Measurements from ENCODE around the gene GABARAPL2.

The GABARAPL2 gene

DNA sequence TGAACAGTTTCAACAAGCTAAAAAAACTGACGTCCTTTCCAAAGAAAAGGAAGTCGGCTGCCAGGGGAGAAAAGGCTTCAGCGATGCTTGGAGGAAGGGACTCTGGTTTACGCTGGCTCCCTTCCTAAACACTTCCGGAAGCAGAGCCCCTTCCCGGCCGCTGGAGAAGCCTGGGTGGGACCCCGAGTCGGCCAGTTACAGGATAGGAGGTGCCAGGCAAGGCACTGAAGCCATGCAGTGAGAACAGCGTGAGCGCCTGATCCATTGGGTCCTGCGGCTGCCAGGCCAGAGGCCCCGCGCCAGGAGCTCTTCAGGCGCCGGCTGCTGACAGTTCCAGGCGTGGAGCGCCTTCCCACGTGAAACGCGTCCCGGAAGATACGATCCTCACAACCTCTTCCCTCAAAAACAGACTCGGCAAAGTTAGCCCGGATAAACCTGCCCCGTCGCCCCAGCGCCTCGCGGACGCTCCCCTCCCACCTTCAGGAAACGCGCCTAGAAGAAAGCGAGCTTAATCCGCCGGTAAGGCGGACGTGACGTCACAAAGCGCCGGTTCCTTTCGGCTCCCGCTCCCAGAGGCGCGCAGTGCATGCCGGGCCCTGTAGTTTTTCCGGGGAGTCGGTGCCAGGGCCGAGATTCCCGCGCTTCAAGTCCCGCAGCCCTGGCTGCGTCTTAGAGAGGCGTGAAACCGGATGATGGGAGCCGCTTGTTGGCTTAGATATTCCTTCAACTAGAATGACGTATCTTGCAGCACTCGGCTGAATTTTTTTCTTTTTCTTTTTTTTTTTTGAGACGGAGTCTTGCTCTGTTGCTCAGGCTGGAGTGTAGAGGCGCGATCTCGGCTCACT, 56.8 kb downstream of the GABARAPL2 start, which contains the start of gene ADAT1 (continued):
- TF ChIP-seq, protein P1, sequence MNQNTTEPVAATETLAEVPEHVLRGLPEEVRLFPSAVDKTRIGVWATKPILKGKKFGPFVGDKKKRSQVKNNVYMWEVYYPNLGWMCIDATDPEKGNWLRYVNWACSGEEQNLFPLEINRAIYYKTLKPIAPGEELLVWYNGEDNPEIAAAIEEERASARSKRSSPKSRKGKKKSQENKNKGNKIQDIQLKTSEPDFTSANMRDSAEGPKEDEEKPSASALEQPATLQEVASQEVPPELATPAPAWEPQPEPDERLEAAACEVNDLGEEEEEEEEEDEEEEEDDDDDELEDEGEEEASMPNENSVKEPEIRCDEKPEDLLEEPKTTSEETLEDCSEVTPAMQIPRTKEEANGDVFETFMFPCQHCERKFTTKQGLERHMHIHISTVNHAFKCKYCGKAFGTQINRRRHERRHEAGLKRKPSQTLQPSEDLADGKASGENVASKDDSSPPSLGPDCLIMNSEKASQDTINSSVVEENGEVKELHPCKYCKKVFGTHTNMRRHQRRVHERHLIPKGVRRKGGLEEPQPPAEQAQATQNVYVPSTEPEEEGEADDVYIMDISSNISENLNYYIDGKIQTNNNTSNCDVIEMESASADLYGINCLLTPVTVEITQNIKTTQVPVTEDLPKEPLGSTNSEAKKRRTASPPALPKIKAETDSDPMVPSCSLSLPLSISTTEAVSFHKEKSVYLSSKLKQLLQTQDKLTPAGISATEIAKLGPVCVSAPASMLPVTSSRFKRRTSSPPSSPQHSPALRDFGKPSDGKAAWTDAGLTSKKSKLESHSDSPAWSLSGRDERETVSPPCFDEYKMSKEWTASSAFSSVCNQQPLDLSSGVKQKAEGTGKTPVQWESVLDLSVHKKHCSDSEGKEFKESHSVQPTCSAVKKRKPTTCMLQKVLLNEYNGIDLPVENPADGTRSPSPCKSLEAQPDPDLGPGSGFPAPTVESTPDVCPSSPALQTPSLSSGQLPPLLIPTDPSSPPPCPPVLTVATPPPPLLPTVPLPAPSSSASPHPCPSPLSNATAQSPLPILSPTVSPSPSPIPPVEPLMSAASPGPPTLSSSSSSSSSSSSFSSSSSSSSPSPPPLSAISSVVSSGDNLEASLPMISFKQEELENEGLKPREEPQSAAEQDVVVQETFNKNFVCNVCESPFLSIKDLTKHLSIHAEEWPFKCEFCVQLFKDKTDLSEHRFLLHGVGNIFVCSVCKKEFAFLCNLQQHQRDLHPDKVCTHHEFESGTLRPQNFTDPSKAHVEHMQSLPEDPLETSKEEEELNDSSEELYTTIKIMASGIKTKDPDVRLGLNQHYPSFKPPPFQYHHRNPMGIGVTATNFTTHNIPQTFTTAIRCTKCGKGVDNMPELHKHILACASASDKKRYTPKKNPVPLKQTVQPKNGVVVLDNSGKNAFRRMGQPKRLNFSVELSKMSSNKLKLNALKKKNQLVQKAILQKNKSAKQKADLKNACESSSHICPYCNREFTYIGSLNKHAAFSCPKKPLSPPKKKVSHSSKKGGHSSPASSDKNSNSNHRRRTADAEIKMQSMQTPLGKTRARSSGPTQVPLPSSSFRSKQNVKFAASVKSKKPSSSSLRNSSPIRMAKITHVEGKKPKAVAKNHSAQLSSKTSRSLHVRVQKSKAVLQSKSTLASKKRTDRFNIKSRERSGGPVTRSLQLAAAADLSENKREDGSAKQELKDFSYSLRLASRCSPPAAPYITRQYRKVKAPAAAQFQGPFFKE (tag by site-specific recombination; IDR thresholded peaks at IDR 0.05; ENCODE audit: borderline replicate concordance), result no peak
- TF ChIP-seq ZIC2 (tag by site-specific recombination; IDR thresholded peaks at IDR 0.05) (peak; percentile 43; the same call in 1 of the 2 replicates), ZNF521 (tag by site-specific recombination; IDR thresholded peaks at IDR 0.05) (no peak), RBAK (tag by site-specific recombination; IDR thresholded peaks at IDR 0.05) (no peak), ZNF266 (tag by site-specific recombination; IDR thresholded peaks at IDR 0.05; ENCODE audit: low read depth) (no peak), ZFHX2 (tag by site-specific recombination; conservative IDR thresholded peaks at IDR 0.05) (0 out of 2 replicates have a peak, but pooled peaks have one; percentile 29), ZNF514 (tag by site-specific recombination; IDR thresholded peaks at IDR 0.05) (no peak), ZNF2 (tag by site-specific recombination; IDR thresholded peaks at IDR 0.05) (peak; percentile 69; the same call in 1 of the 2 replicates), GLIS1 (tag by site-specific recombination; IDR thresholded peaks at IDR 0.05) (no peak), ZNF248 (tag by site-specific recombination; IDR thresholded peaks at IDR 0.05) (no peak), ZNF76 (tag by site-specific recombination; IDR thresholded peaks at IDR 0.05; ENCODE audit: borderline replicate concordance, low read depth) (peak; percentile 94), ZNF629 (tag by site-specific recombination; IDR thresholded peaks at IDR 0.05) (peak; percentile 99), ZNF548 (tag by site-specific recombination; IDR thresholded peaks at IDR 0.05) (no peak), BCL11B (tag by site-specific recombination; IDR thresholded peaks at IDR 0.05; ENCODE audit: low read depth) (no peak), ZNF311 (tag by site-specific recombination; IDR thresholded peaks at IDR 0.05; ENCODE audit: borderline replicate concordance) (no peak), ZNF843 (tag by site-specific recombination; IDR thresholded peaks at IDR 0.05) (no peak), ZNF175 (tag by site-specific recombination; IDR thresholded peaks at IDR 0.05) (no peak), KLF1 (tag by site-specific recombination; IDR thresholded peaks at IDR 0.05) (peak; percentile 59; the same call in 1 of the 2 replicates), TSHZ1 (tag by site-specific recombination; IDR thresholded peaks at IDR 0.05; ENCODE audit: borderline replicate concordance) (no peak), ZNF416 (tag by site-specific recombination; IDR thresholded peaks at IDR 0.05) (no peak), FEZF1 (tag by site-specific recombination; IDR thresholded peaks at IDR 0.05) (no peak), HIC1 (tag by site-specific recombination; IDR thresholded peaks at IDR 0.05) (no peak), KLF16 (tag by site-specific recombination; IDR thresholded peaks at IDR 0.05) (peak; percentile 69), ZNF768 (tag by site-specific recombination; IDR thresholded peaks at IDR 0.05) (no peak)
- TF ChIP-seq, protein P2, sequence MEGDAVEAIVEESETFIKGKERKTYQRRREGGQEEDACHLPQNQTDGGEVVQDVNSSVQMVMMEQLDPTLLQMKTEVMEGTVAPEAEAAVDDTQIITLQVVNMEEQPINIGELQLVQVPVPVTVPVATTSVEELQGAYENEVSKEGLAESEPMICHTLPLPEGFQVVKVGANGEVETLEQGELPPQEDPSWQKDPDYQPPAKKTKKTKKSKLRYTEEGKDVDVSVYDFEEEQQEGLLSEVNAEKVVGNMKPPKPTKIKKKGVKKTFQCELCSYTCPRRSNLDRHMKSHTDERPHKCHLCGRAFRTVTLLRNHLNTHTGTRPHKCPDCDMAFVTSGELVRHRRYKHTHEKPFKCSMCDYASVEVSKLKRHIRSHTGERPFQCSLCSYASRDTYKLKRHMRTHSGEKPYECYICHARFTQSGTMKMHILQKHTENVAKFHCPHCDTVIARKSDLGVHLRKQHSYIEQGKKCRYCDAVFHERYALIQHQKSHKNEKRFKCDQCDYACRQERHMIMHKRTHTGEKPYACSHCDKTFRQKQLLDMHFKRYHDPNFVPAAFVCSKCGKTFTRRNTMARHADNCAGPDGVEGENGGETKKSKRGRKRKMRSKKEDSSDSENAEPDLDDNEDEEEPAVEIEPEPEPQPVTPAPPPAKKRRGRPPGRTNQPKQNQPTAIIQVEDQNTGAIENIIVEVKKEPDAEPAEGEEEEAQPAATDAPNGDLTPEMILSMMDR (tag by site-specific recombination; IDR thresholded peaks at IDR 0.05), result 0 out of 2 replicates have a peak, but pooled peaks have one; percentile 13

Data from HEK293 (cell line).